ENCODE measurements around the gene PLXDC2.

Gene PLXDC2

GRCh38 chr10:19815731-19816410 is 361 bp upstream of the PLXDC2 start:
- no peak for DNase-seq (ENCODE audit: low read depth in 2 of 2)

DNA sequence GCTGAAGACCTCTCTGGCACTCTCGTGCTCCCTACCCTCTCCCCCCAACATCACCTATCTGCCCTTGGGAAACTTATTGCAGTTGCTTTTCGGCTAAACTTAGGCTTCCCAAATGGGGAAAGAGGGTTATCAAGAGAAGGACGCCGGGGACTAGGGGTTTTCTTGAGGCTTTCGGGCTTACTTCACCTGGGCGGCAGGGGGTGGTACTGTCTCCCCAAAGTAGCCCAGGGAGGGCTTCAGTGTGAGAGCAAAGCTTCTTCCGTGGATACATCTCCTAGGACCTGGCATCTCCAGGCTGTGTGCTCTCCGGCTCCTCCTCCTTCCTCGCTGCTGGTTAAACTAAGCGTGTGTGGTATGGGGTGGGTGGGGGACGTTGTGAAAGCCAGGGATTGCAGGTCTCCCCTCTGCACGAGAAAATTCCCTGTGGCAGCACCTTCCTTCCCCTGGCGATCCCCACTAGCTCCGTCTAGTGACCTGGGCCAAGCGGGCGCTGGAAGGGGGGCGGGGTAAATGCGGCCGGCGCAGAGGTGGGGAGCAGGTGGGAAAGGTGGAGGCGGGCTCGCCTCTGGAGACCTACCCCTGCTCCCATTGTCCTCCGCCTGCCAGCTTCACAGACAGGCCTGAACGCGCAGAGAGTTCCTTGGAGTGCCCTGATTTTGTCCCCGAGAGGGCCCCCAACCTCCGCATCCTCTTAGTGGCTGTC is 1.1 kb downstream of the PLXDC2 start:
- DNase-seq (ENCODE audit: low read depth in 2 of 2), result no peak

GRCh38 chr10:19818876-19819275 is 2.6 kb downstream of the PLXDC2 start:
- no peak for DNase-seq (ENCODE audit: low read depth in 2 of 2)

DNA sequence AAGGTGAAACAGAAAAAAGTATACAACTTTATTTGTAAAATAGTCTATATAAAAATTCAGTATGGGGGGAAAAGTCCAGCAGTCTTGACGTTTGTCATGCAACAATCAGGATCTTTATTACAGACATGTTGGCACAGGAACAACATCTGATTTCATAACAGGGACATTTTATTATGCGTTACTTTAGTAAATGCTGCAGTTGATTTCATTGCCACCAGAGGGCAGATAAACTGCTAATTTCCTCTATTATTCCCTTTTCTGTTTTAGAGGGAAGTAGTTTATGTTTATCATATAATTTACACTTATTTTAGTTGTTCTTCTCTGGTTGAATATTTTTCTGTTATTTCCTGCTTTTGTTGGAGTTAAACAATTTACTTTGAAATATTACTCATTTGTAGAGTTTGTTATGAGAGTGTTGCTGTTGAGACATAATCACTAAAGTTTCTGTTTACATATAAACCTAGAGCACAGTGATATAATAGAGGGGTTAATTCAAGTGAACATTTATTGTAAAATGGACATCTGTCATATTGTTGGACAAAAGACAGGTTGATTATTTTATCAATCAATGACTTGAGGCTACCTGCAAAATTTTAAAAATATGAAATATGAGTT is 3.3 kb downstream of the PLXDC2 start:
- no peak for DNase-seq (ENCODE audit: low read depth in 2 of 2)

DNA sequence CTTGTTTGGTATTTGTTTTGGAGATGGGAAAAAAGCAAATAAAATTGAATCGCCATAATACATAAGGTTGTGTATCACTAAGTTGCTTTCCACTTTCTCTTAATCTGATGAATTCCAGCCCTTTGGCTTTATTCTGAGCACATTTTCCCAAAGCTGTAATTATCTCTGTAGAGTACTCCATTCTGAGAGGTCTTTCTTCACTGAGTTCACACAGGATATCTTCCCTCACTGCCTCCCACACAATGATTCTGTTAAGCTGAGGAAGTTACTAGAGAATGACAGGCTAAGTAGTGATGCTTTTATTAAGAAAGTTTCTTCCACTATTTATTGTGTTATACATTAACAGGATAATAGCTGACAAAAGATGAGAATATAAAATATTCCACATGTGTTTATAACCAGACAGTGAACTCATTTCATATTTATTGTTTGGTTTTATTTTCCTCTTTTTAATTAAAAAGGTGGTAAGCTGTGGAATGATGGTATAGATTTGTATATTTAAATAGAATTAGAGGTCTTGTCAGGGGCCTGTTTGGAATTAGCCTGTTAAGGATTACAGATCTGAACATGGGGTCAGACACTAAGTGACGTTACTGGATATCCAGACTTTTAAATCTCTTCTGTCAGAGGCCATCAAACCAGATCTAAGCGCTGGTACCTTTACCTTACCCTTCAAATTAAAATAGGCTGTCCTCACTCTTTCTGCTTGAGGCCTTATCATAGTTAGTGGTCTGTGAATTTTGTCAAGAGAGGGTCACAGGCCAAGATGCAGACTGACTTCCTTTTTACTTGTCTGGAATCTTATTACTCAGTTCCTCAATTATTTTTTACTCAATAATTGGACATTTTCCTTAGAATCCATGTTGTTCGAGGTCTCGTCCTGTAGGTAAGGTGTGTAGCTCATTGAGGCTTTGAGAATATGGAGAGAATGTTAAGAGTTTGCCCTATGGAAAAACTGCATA is 8.4 kb downstream of the PLXDC2 start:
- DNase-seq (ENCODE audit: low read depth in 2 of 2), result no peak

- DNase-seq (ENCODE audit: low read depth in 2 of 2), result no peak
These were observed 9.5 kb downstream of the PLXDC2 start for GRCh38 chr10:19825700-19826099.

DNA sequence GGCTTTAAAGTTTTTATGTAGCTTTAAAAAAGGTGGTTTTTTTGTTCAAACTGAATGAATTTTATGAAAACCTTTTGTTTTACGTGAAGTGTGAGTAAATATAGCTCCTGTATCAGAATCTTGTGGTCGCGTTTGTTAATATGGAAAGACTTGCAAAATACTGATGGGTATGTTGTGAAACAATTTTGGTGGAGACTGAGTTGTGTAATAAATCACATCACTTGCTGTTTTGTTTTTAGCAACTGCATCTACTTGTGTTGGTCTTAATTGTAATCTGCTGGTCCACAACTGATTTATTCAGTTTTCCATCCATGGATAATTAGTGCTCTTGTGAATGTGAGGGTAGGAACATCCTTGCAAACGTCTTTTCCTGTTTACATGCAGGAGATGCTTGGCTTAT is 10.5 kb downstream of the PLXDC2 start:
- DNase-seq (ENCODE audit: low read depth in 2 of 2), result no peak

DNA sequence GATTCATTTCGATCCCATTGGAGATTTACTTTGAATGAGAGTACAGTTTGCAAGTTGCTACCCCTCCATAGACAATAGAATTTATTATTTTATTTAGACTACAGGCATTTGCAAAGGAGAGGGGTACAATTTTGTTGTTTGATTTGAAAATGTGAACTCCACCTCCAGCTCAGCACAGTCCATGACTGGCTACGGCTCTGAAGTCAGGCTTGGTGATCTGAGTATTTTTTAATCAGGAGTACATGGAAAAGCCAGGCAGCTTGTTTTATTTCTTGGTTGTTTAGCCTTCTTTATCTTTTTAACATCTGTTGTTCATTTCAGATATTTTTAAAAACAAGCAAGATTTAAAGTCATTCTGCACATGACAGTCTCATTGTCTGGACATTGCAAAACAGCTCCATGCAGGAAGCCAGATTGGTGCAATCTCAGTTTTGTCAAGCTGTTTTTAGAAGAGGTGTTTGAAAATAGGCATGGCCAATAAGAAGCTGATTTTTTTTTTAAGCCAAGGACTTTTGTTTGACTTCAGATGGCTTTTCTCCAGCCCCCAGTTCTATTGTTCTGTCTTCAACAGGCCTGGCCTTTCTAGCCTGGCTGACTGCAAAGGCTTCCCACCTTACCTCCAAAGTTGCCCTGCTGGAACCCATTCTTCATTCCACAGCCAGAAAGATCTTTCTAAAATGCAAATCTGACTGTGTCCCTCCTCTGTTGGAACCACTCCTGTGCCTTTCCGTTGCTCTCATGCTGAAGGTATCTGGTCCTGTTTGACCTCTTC is 12.2 kb downstream of the PLXDC2 start:
- DNase-seq (ENCODE audit: low read depth in 2 of 2), result no peak

- DNase-seq (ENCODE audit: low read depth in 2 of 2), result no peak
These were observed 16.5 kb downstream of the PLXDC2 start for GRCh38 chr10:19832699-19833098.

DNA sequence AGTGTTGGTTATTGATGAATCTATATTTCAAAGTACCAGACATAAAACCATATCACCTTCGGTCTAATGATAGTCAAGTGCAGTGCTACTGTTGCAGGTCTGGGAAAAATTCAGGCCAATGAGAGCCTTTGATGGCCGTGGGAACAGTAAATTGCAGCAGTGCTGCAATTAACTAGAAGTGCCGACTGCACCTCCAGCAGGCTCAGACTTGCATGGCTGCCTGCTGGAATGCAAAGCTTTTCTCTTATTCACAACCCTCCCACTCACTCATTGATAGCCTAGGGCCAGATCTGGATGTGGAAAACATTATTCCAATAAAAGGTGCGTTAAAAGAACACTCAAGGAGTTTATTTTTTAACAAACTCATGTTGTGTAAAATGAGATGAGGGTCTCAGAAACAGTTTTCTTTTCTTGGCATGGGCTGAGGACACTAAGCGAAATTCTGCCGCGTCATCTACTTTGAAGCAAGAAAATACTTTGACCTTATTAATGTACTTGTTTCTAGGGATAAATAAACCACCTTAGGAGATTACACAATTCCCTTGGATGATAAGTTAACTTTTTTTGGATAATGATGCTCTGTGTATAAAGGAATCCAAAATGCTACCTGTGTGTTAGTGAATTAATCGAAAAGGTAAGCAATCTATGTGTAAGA is 17.1 kb downstream of the PLXDC2 start:
- DNase-seq (ENCODE audit: low read depth in 2 of 2), result no peak

DNA sequence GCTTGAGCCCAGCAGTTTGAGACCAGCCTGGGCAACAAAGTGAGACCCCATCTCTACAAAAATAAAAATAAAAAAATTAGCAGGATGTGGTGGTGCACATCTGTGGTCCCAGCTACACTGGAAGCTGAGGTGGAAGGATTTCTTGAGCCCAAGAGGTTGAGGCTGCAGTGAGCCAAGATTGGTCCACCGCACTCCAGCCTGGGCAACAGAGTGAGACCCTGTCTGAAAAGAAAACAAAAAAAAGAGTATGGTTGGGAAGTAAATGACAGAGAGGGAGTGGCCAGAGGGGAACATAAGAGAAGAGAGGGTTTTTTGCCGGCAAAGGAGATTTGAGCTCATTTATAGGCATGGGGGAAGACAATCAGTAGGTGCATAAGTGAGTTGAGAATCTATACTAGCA is 19.7 kb downstream of the PLXDC2 start:
- DNase-seq (ENCODE audit: low read depth in 2 of 2), result no peak

DNA sequence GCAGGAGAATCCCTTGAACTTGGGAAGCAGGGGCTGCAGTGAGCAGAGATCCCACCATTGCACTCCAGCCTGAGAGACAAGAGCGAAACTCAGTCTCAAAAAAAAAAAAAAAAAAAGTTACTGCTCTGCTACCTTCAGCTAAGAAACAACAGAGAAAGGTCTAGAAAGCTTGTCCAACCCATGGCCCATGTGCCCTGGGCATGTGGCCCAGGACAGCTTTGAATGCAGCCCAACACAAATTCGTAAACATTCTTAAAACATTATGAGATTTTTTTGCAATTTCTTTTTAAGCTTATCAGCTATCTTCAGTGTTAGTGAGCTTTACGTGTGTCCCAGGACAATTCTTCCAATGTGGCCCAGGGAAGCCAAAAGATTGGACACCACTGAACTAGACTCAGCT is 22.9 kb downstream of the PLXDC2 start:
- DNase-seq (ENCODE audit: low read depth in 2 of 2), result no peak

- DNase-seq (ENCODE audit: low read depth in 2 of 2), result no peak
These were observed 23.3 kb downstream of the PLXDC2 start for GRCh38 chr10:19839552-19839951.

GRCh38 chr10:19840776-19841175 is 24.5 kb downstream of the PLXDC2 start:
- DNase-seq (ENCODE audit: low read depth in 2 of 2), result no peak

GRCh38 chr10:19843487-19843886 is 27.3 kb downstream of the PLXDC2 start:
- peak in 1 of 2 experiments; percentile 23 for DNase-seq (ENCODE audit: low read depth in 2 of 2)

- DNase-seq (ENCODE audit: low read depth in 2 of 2), result no peak
These were observed 29.5 kb downstream of the PLXDC2 start for GRCh38 chr10:19845503-19846368.

GRCh38 chr10:19847321-19847720 is 31.1 kb downstream of the PLXDC2 start:
- peak; percentile 50 to 58 for DNase-seq (ENCODE audit: low read depth in 2 of 2)

DNA sequence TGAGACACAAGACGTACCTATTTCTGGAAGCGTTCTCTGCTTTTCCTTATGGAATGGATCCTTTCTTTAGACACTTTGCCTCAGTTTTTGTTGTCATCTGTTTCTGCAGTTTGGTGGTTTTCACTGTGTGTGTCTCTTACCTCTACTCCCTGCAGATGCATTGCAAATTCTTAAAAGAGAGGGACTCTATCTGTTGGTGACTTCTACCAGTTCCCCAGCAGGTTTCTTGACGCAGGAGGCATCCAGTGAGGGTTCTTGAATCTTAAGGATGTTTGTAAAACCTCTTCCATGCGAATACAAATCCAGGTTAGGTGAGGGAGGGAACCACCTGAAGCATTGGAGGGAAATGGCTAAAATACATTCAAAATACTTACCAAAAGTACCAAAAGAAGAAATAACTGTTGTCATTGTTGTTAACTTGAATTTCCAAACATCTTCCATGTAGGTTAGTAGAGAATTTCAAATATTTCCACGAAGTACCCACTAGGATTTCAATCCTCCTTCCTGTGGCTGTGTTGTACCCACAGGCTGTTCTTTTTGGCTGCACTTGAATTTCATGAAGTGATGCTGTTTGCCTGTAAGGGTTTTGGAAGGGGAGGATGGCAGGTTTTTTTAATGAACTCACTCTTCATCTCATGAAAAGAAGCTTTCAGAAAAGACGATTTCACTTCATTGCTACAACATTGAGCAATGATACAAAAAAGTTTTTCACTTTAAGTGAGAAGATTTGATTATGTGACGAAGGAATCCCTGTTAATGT is 32.2 kb downstream of the PLXDC2 start:
- DNase-seq (ENCODE audit: low read depth in 2 of 2), result no peak

DNA sequence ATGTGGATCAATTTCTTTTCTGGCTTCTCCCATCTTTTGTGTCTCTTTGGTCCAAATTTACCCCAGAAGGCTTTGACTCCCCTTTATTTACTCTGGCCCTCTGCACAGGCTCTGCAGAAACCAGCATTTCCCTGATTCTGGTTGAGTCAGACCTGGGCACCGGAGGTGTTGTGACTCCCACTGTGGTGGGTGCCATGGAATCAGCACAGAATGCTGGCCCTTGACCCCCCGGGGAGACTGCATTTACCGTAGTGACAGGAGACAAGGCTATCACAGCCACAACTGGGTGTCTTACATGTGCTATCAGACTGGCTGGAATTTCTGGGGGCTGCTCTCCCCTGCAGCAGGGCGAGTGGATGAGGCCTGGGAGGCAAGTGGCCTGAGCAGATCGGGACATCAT is 37.6 kb downstream of the PLXDC2 start:
- DNase-seq (ENCODE audit: low read depth in 2 of 2), result no peak

Data from fibroblast of skin of left biceps (primary cell).